Muscle layer of colon (tissue), 2 donors: ENCODE measurements around the gene MYH10.
"Not testable (repeated sequence)": the region's sequence is repeated elsewhere in the genome, so short reads cannot be mapped to it uniquely, and the experiment has no call there.

Source experiments
- H3K27ac ChIP-seq: one replicate; pipeline ENCODE4 v1.7.0; 2013; ENCODE audit warnings: low read depth, mild to moderate bottlenecking, low read length, moderate library complexity
- H3K27me3 ChIP-seq, 2 donors: one replicate each; pipeline ENCODE4 v1.7.0; 2013; ENCODE audit warnings: low read length in 2 of 2, mild to moderate bottlenecking in 2 of 2; ENCODE audit not compliant: insufficient read depth in 2 of 2, control insufficient read depth in 1 of 2
- H3K36me3 ChIP-seq: one replicate; pipeline ENCODE4 v1.7.0; 2013; ENCODE audit warnings: mild to moderate bottlenecking, low read length; ENCODE audit not compliant: insufficient read depth
- H3K4me1 ChIP-seq: one replicate; pipeline ENCODE4 v1.7.0; 2013; ENCODE audit warnings: mild to moderate bottlenecking, low read length; ENCODE audit not compliant: insufficient read depth
- H3K4me3 ChIP-seq, 2 donors: one replicate each; pipeline ENCODE4 v1.7.0; 2013; ENCODE audit warnings: low read length in 2 of 2, low read depth in 1 of 2, mild to moderate bottlenecking in 1 of 2, moderate library complexity in 1 of 2
- H3K9ac ChIP-seq: one replicate; pipeline ENCODE4 v1.7.0; 2013; ENCODE audit warnings: low read length
- H3K9me3 ChIP-seq: one replicate; pipeline ENCODE4 v1.7.0; 2013; ENCODE audit warnings: mild to moderate bottlenecking, low read length
- donor health status: abdominal sarcoma.
- donor health status: Adenocarcinoma of cecum.

MYH10 gene

DNA sequence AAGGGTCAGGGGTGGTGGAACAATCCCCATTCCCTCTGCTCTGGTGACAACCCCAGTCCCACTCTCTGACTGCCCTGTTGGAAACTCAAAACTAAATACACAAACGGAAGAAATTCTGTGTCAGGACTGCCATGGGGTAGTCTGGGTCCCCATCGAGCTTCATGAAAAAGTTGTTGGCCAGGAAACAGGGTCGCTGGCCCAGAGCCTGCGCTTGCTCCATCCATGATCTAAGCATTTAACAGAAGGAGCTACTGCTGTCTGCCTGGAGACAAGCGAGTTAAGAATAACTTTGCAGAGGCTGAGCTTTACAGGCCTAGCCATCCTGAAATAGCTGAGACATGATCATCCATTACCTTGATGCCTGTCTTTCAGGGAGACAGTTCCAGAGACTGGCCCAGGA is 32.4 kb upstream of the MYH10 start:
- H3K9me3 ChIP-seq: no peaks in the 10 kb centered on the region
- H3K4me3 ChIP-seq: no peak overlapping the region
- H3K9ac ChIP-seq: no peak overlapping the region
- H3K36me3 ChIP-seq: no peaks in the 10 kb centered on the region
- no peak overlapping the region for H3K27ac ChIP-seq
- H3K4me1 ChIP-seq: no peaks in the 10 kb centered on the region
- no peaks in the 10 kb centered on the region for H3K27me3 ChIP-seq

DNA sequence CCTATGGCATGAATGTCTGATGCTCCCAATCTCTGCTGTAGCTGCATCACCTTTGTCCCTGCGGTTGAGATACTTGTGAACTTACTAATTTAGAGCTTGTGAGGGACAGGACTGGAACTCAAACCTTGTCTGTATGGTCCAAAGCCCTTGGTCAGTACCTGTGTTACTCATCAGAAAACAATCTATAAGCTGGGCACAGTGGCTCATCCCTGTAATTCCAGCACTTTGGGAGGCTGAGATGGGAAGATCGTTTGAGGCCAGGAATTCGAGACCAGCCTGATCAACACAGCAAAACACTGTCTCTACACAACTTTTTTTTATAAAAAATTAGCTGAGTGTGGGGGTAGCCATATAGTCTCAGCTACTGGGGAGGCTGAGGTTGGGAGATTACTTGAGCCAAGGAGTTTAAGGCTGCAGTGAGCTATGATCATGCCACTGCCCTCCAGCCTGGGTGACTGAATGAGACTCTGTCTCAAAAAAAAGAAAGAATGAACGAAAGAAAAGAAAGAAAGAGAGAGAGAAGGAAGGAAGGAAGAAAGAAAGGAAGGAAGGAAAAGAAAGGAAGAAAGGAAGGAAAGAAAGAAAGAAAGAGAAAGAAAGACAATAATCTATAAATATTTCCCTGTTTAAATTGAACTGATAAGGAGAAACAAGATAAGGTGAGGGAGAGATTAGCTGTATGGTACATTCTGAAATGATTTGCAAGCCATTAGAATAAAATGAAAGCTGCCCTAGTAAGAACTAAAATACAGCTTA is 31.7 kb upstream of the MYH10 start:
- no peaks in the 10 kb centered on the region for H3K4me1 ChIP-seq
- H3K36me3 ChIP-seq: no peaks in the 10 kb centered on the region

DNA sequence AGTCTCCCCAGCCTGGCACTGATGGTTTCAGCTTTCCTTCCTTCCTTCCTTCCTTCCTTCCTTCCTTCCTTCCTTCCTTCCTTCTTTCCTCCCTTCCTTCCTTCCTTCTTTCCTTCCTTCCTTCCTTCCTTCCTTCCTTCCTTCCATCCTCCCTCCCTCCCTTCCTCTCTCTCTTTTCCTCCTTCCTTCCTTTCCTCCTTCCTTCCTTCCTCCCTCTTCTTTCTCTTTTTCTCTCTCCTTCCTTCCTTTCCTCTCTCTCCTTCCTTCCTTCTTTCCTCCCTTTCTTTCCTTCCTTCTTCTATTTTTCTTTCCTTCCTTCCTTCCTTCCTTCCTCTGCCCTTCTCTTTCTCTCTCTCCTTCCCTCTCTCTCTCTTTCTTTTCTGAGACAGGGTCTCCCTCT is 30.2 kb upstream of the MYH10 start:
- H3K9me3 ChIP-seq, H3K4me3 ChIP-seq, H3K9ac ChIP-seq, H3K4me1 ChIP-seq, H3K27me3 ChIP-seq, H3K27ac ChIP-seq, H3K36me3 ChIP-seq: not testable (repeated sequence)

More for the DNA sequence above, 31.7 kb upstream of the MYH10 start:
- no peaks in the 10 kb centered on the region for H3K27me3 ChIP-seq
- H3K27ac ChIP-seq: no peak overlapping the region
- no peak overlapping the region for H3K9ac ChIP-seq
- H3K9me3 ChIP-seq: no peaks in the 10 kb centered on the region
- H3K4me3 ChIP-seq: no peak overlapping the region

DNA sequence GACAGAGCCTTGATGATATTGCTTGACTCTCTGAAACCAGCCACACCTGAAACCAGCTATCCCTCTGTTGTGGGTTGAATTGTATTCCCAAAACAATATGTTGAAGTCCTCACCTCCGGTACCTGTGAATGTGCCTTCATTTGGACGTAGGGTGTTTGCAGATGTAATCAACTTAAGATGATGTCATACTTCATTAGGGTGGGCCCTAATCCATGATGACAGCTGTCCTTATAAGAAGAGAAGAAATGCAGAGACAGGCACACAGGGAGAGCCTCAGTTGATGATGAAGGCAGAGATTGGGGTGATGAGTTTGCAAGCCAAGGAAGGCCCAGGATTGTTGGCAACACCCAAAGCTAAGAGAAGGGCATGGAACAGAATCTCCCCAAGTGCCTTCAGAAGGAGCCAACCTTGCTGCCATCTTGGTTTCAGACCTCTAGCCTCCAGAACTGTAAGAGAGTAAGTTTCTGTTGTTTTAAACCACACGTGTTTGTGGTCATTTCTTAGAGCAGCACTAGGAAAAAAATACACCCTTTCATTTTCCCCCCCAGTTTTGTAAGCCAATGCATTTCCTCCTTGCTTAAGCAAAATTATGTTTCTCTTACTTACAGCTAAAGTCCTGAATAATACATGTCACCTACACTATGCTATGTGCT is 29.4 kb upstream of the MYH10 start:
- Histone ChIP-seq H3K9ac (no peak overlapping the region), H3K4me3 (no peak overlapping the region), H3K9me3 (no peaks in the 10 kb centered on the region), H3K36me3 (no peaks in the 10 kb centered on the region), H3K4me1 (no peaks in the 10 kb centered on the region), H3K27me3 (no peaks in the 10 kb centered on the region), H3K27ac (no peak overlapping the region)

DNA sequence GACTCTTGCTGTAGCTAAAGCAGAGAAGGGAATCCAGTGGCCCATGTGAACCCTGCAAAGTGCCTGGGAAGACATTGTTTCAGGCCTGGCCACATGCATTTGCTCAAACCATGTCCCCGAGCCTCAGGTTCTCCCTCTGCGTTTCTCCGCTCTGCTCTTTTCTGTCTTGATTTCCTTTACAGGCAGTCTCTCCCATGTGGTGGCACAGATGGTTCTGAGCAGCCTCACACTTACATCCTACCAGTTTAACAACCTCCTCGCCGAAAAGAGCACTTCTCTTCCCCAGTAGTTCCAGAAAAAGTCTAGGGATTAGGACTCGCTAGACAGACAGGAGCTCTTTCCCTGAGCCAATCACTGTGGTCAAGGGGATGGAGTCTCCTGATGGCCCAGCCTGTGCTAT is 28.3 kb upstream of the MYH10 start:
- H3K9ac ChIP-seq: no peak overlapping the region
- H3K36me3 ChIP-seq: no peaks in the 10 kb centered on the region
- H3K9me3 ChIP-seq: no peaks in the 10 kb centered on the region
- H3K27me3 ChIP-seq: no peaks in the 10 kb centered on the region
- H3K4me3 ChIP-seq: no peak overlapping the region
- no peak overlapping the region for H3K27ac ChIP-seq
- no peaks in the 10 kb centered on the region for H3K4me1 ChIP-seq

DNA sequence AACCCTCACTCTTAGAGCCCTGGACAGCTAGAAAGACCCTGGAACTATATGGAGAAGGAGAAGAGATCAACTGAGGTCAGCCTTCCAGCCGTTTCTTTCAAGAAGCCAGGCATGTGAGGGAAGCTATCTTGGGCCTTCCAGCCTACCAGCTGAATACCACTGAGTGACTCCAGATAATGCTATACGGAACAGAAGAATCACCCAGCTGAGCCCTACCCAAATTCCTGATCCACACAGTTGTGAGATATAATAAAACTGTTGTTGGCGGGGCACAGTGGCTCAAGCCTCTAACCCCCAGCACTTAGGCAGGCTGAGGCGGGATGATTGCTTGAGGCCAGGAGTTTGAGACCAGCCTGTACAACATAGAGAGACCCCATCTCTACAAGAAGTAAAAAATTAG is 26.2 kb upstream of the MYH10 start:
- Histone ChIP-seq H3K9me3 (no peaks in the 10 kb centered on the region), H3K36me3 (no peaks in the 10 kb centered on the region), H3K9ac (no peak overlapping the region), H3K27me3 (no peaks in the 10 kb centered on the region), H3K27ac (no peak overlapping the region), H3K4me1 (no peaks in the 10 kb centered on the region), H3K4me3 (no peak overlapping the region)

DNA sequence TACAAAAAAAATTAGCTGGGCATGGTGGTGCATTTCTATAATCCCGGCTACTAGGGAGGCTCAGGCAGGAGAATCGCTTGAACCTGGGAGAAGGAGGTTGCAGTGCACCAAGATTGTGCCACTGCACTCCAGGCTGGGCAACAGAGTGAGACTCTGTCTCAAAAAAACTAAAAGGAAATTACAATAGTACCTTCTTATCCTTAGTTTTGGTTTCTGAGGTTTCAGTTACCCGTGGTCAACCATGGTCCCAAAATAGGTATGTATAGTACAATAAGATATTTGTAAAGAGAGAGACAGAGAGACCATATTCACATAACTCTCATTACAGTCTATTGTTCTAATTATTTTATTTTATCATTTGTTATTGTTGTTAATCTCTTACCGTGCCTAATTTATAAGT is 24.3 kb upstream of the MYH10 start:
- Histone ChIP-seq H3K9me3 (no peaks in the 10 kb centered on the region), H3K9ac (no peak overlapping the region), H3K4me1 (no peaks in the 10 kb centered on the region), H3K36me3 (no peaks in the 10 kb centered on the region), H3K27ac (no peak overlapping the region), H3K27me3 (no peaks in the 10 kb centered on the region), H3K4me3 (no peak overlapping the region)

DNA sequence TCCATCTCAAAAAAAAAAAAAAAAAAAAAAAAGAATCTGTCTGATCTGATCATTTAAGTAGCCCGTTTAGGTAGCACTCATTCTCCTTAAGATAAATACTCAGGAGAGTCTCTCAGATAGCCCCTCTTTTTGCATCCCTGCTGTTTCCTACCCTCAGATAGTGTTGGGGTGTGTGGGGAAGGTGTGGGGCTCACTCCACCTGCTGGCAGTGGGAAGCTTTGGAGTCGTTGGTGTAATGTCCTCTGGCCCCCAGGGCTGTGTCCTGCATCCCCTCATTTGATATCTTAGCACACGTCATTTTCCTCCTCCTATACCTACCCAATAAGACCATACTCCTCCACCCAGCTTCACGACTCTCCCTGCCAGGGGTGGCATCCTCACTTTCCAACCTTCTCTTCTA is 20.5 kb upstream of the MYH10 start:
- Histone ChIP-seq H3K9me3 (no peaks in the 10 kb centered on the region), H3K4me1 (no peaks in the 10 kb centered on the region), H3K9ac (no peak overlapping the region), H3K4me3 (no peak overlapping the region), H3K27ac (no peak overlapping the region), H3K36me3 (no peaks in the 10 kb centered on the region), H3K27me3 (no peaks in the 10 kb centered on the region)

DNA sequence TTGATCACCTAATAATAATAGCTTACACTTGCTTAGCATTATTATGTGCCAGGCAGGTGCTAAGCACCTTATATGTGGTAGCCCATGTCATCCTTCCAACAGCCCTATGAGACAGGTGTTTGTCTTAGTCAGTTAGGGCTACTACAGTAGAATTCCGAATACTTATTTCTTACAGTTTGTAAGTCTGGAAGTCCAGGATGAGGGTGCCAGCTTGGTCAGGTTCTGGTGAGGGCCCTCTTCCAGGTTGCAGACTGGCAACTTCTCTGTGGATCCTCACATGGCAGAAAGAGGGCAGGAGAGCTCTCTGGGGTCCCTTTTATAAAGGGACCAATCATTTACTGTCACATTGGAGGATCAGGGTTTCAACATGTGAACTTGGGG is 19.6 kb upstream of the MYH10 start:
- Histone ChIP-seq H3K27ac (no peak overlapping the region), H3K9me3 (no peaks in the 10 kb centered on the region), H3K9ac (no peak overlapping the region), H3K4me1 (no peaks in the 10 kb centered on the region), H3K4me3 (no peak overlapping the region), H3K36me3 (no peaks in the 10 kb centered on the region), H3K27me3 (no peaks in the 10 kb centered on the region)

DNA sequence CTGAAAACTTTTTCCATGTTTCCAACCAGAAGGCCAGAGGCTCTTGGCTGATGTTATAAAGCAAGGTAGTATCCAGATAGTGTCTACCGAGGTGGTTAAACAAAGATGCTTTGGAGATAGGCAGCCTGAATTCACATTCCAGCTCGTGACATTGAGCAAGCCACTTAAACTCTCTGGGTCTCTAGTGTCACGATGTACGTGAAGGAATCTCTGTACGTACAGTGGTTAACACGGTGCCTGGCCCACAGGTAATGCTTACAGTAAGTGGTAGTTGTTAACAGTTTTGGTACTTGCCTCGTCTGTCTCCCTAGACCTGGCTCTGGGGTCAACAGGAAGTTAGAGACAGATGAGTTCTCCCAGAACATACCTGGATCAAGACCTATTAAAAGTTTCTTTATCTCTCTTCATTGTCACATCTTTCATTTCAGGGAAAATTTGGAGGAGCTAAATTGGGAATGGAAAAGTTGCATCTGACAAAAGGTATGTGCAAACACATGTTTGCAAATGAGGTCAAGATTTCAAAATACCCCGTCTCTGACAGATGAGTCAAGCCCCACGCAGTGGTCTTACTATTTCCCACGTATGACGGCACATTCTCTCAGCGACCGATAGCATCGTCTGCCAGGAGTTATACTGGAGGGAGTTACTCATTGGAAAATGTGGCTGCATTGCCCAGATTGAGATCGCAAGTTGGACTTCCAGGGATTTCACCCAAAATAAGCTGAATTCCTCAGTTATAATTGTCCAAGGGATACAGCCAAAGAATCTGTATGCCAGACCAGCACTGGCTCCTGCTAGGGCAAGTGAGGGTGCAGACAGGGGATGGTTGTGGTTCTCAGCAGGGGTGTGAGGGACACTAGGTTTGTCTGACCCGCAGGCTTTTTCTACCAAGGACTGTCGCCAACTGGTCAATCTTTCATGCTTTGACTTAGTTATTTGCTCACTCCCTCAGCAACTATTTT is 18.9 kb upstream of the MYH10 start:
- no peak overlapping the region for H3K27ac ChIP-seq
- no peak overlapping the region for H3K4me3 ChIP-seq
- no peaks in the 10 kb centered on the region for H3K27me3 ChIP-seq
- no peaks in the 10 kb centered on the region for H3K9me3 ChIP-seq
- no peaks in the 10 kb centered on the region for H3K36me3 ChIP-seq
- H3K4me1 ChIP-seq: no peaks in the 10 kb centered on the region
- H3K9ac ChIP-seq: no peak overlapping the region

DNA sequence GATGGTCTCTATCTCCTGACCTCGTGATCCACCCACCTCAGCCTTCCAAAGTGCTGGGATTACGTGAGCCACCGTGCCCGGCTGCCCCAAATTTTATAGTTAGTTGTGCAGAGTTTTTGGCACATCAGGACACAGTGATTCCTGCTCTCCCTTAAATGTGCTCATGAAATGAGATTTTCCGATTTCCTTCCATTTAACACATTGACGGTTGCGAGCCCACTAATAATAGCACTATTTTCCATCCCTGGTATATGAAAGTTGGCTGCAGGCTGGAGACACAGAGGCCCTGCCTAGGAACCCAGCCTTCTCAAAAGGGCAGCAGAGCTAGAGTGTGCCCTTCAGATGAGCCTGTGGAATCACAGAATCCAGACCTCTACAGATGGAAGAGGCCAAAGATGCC is 17.4 kb upstream of the MYH10 start:
- Histone ChIP-seq H3K27me3 (no peaks in the 10 kb centered on the region), H3K4me1 (no peaks in the 10 kb centered on the region), H3K4me3 (no peak overlapping the region), H3K9ac (no peak overlapping the region), H3K36me3 (no peaks in the 10 kb centered on the region), H3K27ac (no peak overlapping the region), H3K9me3 (no peaks in the 10 kb centered on the region)
